Measurements from ENCODE around the gene DEFB127. TPM values are rescaled to one million over a fixed set of nuclear protein-coding genes. Genes with fewer than 3 reads are reported as not detected.
"Not testable (repeated sequence)": the region's sequence is repeated elsewhere in the genome, so short reads cannot be mapped to it uniquely, and the experiment has no call there.

DEFB127 gene
- total RNA-seq, 2 donors from 2014 or later: not detected

- peaks cover 3% of the 10 kb centered on the region for H3K36me3 Mint-ChIP-seq (ENCODE audit: low read depth)
- ATAC-seq (no peak), DNase-seq (no peak)
- peaks cover 55% of the 10 kb centered on the region for H3K27me3 Mint-ChIP-seq
- no peaks in the 10 kb centered on the region for H3K9me3 ChIP-seq (ENCODE audit: control insufficient read depth, low read length, poor library complexity, severe bottlenecking)
- no peak overlapping the region for H3K4me3 Mint-ChIP-seq
- H3K4me1 Mint-ChIP-seq: peaks cover 2% of the 10 kb centered on the region
- no peak overlapping the region for H3K27ac Mint-ChIP-seq
Observed at GRCh38 chr20:198225-198624, 41.0 kb downstream of the DEFB127 start.

GRCh38 chr20:199996-200395 lies 42.7 kb downstream of the DEFB127 start:
- H3K36me3 Mint-ChIP-seq (ENCODE audit: low read depth): peaks cover 3% of the 10 kb centered on the region
- H3K9me3 ChIP-seq (ENCODE audit: control insufficient read depth, low read length, poor library complexity, severe bottlenecking): no peaks in the 10 kb centered on the region
- no peak overlapping the region for H3K27ac Mint-ChIP-seq
- no peak overlapping the region for H3K4me3 Mint-ChIP-seq
- ATAC-seq (no peak), DNase-seq (no peak)
- H3K27me3 Mint-ChIP-seq: peaks cover 53% of the 10 kb centered on the region
- H3K4me1 Mint-ChIP-seq: peaks cover 2% of the 10 kb centered on the region

- not testable (repeated sequence) for H3K4me1 Mint-ChIP-seq; H3K36me3 Mint-ChIP-seq (ENCODE audit: low read depth); H3K9me3 ChIP-seq (ENCODE audit: control insufficient read depth, low read length, poor library complexity, severe bottlenecking); ATAC-seq; DNase-seq; H3K4me3 Mint-ChIP-seq; H3K27ac Mint-ChIP-seq
- peaks cover 35% of the 10 kb centered on the region for H3K27me3 Mint-ChIP-seq
Observed at GRCh38 chr20:203630-204029, 46.4 kb downstream of the DEFB127 start.

Other genes with a start within 250 kb of the DEFB127 start
- gene DEFB125, start 69.8 kb upstream of the DEFB127 start, total RNA-seq: not detected
- gene DEFB126, start 14.9 kb upstream of the DEFB127 start, total RNA-seq: not detected
- not detected for gene DEFB128, start 32.3 kb downstream of the DEFB127 start, total RNA-seq
- not detected for gene DEFB129, start 69.8 kb downstream of the DEFB127 start, total RNA-seq
- gene DEFB132, start 100.3 kb downstream of the DEFB127 start, total RNA-seq: not detected
- gene C20orf96, start 133.3 kb downstream of the DEFB127 start, total RNA-seq: 1 to 10 TPM; 2.4 to 2.7 TPM
- gene ZCCHC3, start 140.1 kb downstream of the DEFB127 start, total RNA-seq: 10 to 100 TPM; 15.6 to 18.9 TPM
- gene SOX12, start 168.1 kb downstream of the DEFB127 start, total RNA-seq: 1 to 10 TPM; 5.2 to 8.3 TPM
- gene NRSN2, start 189.7 kb downstream of the DEFB127 start, total RNA-seq: under 1 TPM; 0.62 to 0.89 TPM
- 1 to 10 TPM; 1.8 to 3.3 TPM for gene TRIB3, start 223.3 kb downstream of the DEFB127 start, total RNA-seq